GM12864 (cell line): Measurements from ENCODE around the gene MYLK.

ENCODE experiments used
- DNase-seq: peaks from one replicate; pipeline ENCODE4 v3.0.0-alpha.2; 2011; ENCODE audit warnings: low read depth
- H3K4me3 ChIP-seq: 2 replicates; pipeline ENCODE4 v1.5.1; 2011; ENCODE audit warnings: mild to moderate bottlenecking, low read depth, low read length, control low read depth
- CTCF ChIP-seq: IDR thresholded peaks from 2 replicates; pipeline ENCODE4 v1.5.1; 2011; ENCODE audit warnings: low read depth, mild to moderate bottlenecking, moderate library complexity, low read length, control low read depth, inconsistent platforms; ENCODE audit errors: missing control alignments

The MYLK gene

GRCh38 chr3:123582315-123582714 lies 301.8 kb downstream of the MYLK start:
- TF ChIP-seq CTCF, result no peak
- H3K4me3 ChIP-seq, result no peak overlapping the region
- no peak for DNase-seq

DNA sequence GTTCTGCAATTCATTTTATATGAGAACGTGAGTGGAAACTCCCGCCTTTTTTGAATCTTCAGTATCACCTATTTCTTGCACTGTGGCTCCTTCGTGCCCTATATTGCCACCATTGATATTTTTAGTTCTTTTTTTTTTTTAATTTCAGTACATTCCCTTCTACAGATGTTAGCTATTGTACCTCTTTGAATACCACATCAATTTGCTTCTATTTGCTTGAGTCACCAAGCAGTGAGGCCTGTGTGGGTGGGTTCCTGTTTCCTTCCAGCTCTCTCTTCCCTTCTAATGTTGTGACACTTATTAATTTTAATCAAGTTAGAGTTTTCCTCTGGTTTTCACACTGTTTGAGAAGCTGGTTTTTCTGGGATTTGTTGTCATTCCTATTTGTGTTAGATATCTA lies 308.0 kb downstream of the MYLK start:
- H3K4me3 ChIP-seq, result no peak overlapping the region
- no peak for TF ChIP-seq CTCF
- DNase-seq, result no peak

GRCh38 chr3:123571973-123572365 lies 312.2 kb downstream of the MYLK start:
- H3K4me3 ChIP-seq, result no peak overlapping the region
- DNase-seq, result no peak
- no peak for TF ChIP-seq CTCF

- no peak overlapping the region for H3K4me3 ChIP-seq
- DNase-seq, result no peak
- TF ChIP-seq CTCF, result no peak
Observed at GRCh38 chr3:123571264-123571972, 312.7 kb downstream of the MYLK start.

GRCh38 chr3:123568875-123569274 lies 315.3 kb downstream of the MYLK start:
- H3K4me3 ChIP-seq, result no peak overlapping the region
- no peak for TF ChIP-seq CTCF
- DNase-seq, result no peak

DNA sequence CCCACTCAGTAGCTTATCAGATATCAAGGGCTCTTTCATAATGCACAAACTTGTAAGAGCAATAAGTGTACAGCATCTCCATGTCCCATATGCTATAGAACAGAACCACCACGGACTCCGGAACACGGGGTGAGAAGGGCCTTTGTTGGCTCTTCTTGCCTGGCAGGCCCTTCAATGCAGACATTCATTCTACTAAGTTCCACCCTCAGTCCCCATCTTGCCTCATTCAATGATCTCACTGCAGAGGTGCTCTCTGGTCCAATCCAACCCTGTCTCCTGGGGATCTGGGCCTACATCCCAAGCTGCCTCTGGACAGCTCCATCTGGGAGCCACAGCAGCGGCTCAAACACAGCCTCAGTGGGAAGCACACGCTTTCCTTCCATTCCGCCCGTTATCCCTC lies 316.1 kb downstream of the MYLK start:
- TF ChIP-seq CTCF, result no peak
- no peak for DNase-seq
- H3K4me3 ChIP-seq, result no peak overlapping the region

- no peak overlapping the region for H3K4me3 ChIP-seq
- TF ChIP-seq CTCF, result no peak
- no peak for DNase-seq
Observed at GRCh38 chr3:123564056-123564455, 320.1 kb downstream of the MYLK start.
